SK-N-SH treated with all-trans-retinoic acid at 6 μM for 48 hours (cell line): ENCODE data around the gene NOS2.

Experiments used
- ARNTL ChIP-seq: fragments of 450-650 bp; formaldehyde crosslinking; IDR thresholded peaks from 2 replicates; pipeline ENCODE4 v1.5.0; 2020; ENCODE audit warnings: low read depth, mild to moderate bottlenecking, moderate library complexity, borderline replicate concordance
- CSDC2 ChIP-seq: fragments of 250-450 bp; sonication (Bioruptor Pico); IDR thresholded peaks from 2 replicates; pipeline ENCODE4 v1.5.0; 2020; ENCODE audit warnings: mild to moderate bottlenecking, moderate library complexity
- GLIS3 ChIP-seq: fragments of 250-450 bp; sonication (Bioruptor Pico); IDR thresholded peaks from 2 replicates; pipeline ENCODE4 v1.5.0; 2020; ENCODE audit warnings: mild to moderate bottlenecking, moderate library complexity
- RARB ChIP-seq: fragments of 250-450 bp; sonication (Bioruptor Pico); IDR thresholded peaks from 2 replicates; pipeline ENCODE4 v1.8.0; 2021; ENCODE audit warnings: mild to moderate bottlenecking, moderate library complexity
- SNAI2 ChIP-seq: fragments of 250-450 bp; sonication (Bioruptor Pico); IDR thresholded peaks from 2 replicates; pipeline ENCODE4 v1.5.0; 2020; ENCODE audit warnings: mild to moderate bottlenecking, moderate library complexity
- TOX ChIP-seq: fragments of 250-450 bp; sonication (Bioruptor Pico); IDR thresholded peaks from 2 replicates; pipeline ENCODE4 v1.8.0; 2021; ENCODE audit warnings: mild to moderate bottlenecking, moderate library complexity, borderline replicate concordance
- ZFP3 ChIP-seq: fragments of 250-450 bp; sonication (Bioruptor Pico); IDR thresholded peaks from 2 replicates; pipeline ENCODE4 v1.5.0; 2020; ENCODE audit warnings: mild to moderate bottlenecking, moderate library complexity
- ZNF8 ChIP-seq: fragments of 450-650 bp; formaldehyde crosslinking; IDR thresholded peaks from 2 replicates; pipeline ENCODE4 v1.5.0; 2020; ENCODE audit warnings: mild to moderate bottlenecking, moderate library complexity
- TF ChIP-seq, protein P1 (sequence below): fragments of 250-450 bp; sonication (Bioruptor Pico); IDR thresholded peaks from 2 replicates; pipeline ENCODE4 v1.8.0; 2021; ENCODE audit warnings: low read depth, mild to moderate bottlenecking, moderate library complexity, borderline replicate concordance

DNA sequence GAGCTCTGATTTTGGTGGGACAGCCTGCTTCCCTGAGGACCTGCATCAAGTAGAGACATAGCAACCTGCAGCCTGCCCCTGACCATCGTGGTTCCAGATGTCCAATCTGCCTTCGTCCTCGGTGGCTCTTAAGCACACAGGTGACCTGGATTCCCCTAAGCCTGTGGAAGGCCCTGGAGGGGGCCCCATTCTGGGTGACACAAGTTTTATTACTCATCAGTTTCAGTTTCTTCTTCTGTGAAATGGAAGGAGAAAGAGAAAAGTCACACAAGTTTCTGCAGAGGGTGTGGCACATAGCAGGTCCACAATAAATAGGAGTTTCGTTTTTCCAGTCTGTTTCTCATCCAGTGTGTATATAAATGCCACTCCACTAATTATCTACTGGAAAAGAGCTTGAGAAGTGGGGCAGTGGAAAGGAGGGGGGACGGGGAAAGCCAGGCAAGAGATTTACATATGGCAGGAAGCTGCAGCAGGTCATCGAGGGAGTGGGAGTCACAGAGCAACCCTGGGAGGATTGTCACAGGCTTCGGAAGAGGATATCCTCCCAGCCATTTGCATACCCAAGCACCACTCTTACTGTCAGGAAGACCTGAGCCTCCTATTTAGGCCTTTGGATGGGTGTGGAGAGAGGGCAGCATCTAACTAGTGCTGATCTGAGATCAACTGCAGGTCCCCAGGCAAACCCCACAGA is 10.0 kb upstream of the NOS2 start:
- TF ChIP-seq CSDC2 (CRISPR knock-in tag) = no peak
- TF ChIP-seq, protein P1, sequence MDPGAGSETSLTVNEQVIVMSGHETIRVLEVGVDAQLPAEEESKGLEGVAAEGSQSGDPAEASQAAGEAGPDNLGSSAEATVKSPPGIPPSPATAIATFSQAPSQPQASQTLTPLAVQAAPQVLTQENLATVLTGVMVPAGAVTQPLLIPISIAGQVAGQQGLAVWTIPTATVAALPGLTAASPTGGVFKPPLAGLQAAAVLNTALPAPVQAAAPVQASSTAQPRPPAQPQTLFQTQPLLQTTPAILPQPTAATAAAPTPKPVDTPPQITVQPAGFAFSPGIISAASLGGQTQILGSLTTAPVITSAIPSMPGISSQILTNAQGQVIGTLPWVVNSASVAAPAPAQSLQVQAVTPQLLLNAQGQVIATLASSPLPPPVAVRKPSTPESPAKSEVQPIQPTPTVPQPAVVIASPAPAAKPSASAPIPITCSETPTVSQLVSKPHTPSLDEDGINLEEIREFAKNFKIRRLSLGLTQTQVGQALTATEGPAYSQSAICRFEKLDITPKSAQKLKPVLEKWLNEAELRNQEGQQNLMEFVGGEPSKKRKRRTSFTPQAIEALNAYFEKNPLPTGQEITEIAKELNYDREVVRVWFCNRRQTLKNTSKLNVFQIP (CRISPR knock-in tag) = no peak
- TF ChIP-seq ZNF8 = no peak
- no peak for TF ChIP-seq ARNTL (CRISPR knock-in tag)
- TF ChIP-seq TOX = no peak
- no peak for TF ChIP-seq SNAI2
- TF ChIP-seq ZFP3 (CRISPR knock-in tag) = no peak
- no peak for TF ChIP-seq RARB (CRISPR knock-in tag)
- no peak for TF ChIP-seq GLIS3 (CRISPR knock-in tag)
